ENCODE measurements around the gene CARNS1.

The CARNS1 gene

DNA sequence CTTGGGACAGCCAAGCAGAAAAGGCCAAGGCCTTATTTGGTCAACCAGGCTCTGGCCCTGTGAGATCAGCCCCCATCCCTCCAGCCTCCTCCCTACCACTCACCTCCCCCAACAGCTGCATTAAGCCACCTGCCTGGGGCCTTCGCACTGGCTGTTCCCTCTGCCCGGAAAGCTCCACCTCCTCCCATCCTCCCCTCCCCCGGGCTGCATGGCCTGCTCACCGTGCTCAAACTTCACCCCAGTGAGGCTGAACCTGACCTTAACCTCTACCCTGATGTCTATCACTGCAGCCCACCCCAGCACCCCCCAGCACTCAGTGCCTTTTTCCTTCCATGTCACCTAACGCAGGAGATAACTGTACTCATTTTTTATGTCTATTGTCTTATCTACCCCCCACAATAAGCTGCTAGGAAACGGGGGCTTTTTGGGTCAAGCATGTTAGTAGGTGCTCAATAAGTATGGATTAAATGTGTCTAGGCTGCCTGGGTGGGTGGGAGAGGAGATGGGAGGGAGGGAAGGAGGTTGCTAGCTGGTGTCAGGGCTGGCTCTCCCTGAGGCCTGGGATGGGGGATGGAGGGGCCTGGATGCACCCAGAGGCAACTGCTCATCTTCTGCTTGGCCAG, 21.1 kb downstream of the CARNS1 start:
- TF ChIP-seq, protein P1, sequence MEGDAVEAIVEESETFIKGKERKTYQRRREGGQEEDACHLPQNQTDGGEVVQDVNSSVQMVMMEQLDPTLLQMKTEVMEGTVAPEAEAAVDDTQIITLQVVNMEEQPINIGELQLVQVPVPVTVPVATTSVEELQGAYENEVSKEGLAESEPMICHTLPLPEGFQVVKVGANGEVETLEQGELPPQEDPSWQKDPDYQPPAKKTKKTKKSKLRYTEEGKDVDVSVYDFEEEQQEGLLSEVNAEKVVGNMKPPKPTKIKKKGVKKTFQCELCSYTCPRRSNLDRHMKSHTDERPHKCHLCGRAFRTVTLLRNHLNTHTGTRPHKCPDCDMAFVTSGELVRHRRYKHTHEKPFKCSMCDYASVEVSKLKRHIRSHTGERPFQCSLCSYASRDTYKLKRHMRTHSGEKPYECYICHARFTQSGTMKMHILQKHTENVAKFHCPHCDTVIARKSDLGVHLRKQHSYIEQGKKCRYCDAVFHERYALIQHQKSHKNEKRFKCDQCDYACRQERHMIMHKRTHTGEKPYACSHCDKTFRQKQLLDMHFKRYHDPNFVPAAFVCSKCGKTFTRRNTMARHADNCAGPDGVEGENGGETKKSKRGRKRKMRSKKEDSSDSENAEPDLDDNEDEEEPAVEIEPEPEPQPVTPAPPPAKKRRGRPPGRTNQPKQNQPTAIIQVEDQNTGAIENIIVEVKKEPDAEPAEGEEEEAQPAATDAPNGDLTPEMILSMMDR (IDR thresholded peaks at IDR 0.05; ENCODE audit: insufficient read depth, missing control alignments): no peak
- DNase-seq (ENCODE audit: insufficient read length, low spot score): no peak
- no peak for FAIRE-seq

GRCh38 chr11:67437082-67437808, 21.8 kb downstream of the CARNS1 start, which contains the start of gene PTPRCAP:
TSS of gene PTPRCAP (minus strand) at chr11:67437682. CDS start at chr11:67437619, 63 bp downstream.
- DNase-seq (ENCODE audit: insufficient read length, low spot score): no peak
- FAIRE-seq: no peak
- TF ChIP-seq, protein P1 (IDR thresholded peaks at IDR 0.05; ENCODE audit: insufficient read depth, missing control alignments): no peak

DNA sequence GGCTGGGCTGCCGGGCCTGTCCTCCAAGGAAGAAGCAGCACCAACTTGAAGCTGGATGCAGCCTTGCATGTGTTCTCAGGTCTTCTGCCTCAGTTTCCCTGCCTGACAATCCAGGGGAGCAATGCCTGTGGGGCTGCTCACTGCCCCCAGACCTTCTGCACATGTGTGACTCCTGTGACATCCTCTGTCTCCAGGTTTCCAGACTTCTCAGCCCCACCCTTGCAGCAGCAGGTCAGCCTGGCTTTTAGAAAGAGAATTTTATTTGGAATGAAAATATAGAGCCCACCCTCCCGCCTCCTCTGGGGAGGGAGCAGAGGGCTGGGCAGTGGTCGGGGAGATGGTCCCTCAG, 22.3 kb downstream of the CARNS1 start:
- TF ChIP-seq, protein P1 (IDR thresholded peaks at IDR 0.05; ENCODE audit: insufficient read depth, missing control alignments): no peak
- DNase-seq (ENCODE audit: insufficient read length, low spot score) (no peak), FAIRE-seq (no peak)

- TF ChIP-seq, protein P1 (IDR thresholded peaks at IDR 0.05; ENCODE audit: insufficient read depth, missing control alignments): no peak
- no peak for FAIRE-seq
- no peak for DNase-seq (ENCODE audit: insufficient read length, low spot score)
Observed at GRCh38 chr11:67438158-67438902, 22.9 kb downstream of the CARNS1 start.

GRCh38 chr11:67439321-67440228, 24.1 kb downstream of the CARNS1 start:
- no peak for DNase-seq (ENCODE audit: insufficient read length, low spot score)
- FAIRE-seq: no peak
- TF ChIP-seq, protein P1 (IDR thresholded peaks at IDR 0.05; ENCODE audit: insufficient read depth, missing control alignments): no peak

GRCh38 chr11:67440229-67441097, 25.0 kb downstream of the CARNS1 start:
- FAIRE-seq: no peak
- TF ChIP-seq, protein P1 (IDR thresholded peaks at IDR 0.05; ENCODE audit: insufficient read depth, missing control alignments): no peak
- DNase-seq (ENCODE audit: insufficient read length, low spot score): no peak
